SK-N-SH (cell line): ENCODE measurements around the gene GSE1. TPM values are rescaled to one million over a fixed set of nuclear protein-coding genes. Genes with fewer than 3 reads are reported as not detected.

Experiments
- CTCF ChIA-PET: fragments of 300-600, 350-600 bp; formaldehyde crosslinking; extraction: SDS; loops from one replicate; lab custom pipeline; 2021; lab: Yijun Ruan, JAX
- POLR2A ChIA-PET: fragments of 350-600 bp; sonication (Branson Sonifier 250); formaldehyde crosslinking; extraction: SDS; loops from one replicate; lab custom pipeline; 2020; ENCODE audit warnings: antibody characterized with exemption, inconsistent platforms; lab: Yijun Ruan, JAX
- DNase-seq: peaks from one replicate; pipeline ENCODE4 v3.0.0; 2012
- H2AFZ ChIP-seq: fragments of 200-600 bp; sonication (generic); 2 replicates; pipeline ENCODE4 v1.8.1; 2016; ENCODE audit warnings: antibody characterized with exemption, mild to moderate bottlenecking, low read depth
- H3F3A ChIP-seq: fragments of 200-600 bp; sonication (generic); replicated peaks from 2 replicates; pipeline ENCODE3; 2016; ENCODE audit warnings: antibody characterized with exemption, mild to moderate bottlenecking; ENCODE audit not compliant: insufficient read depth
- H3K27ac ChIP-seq, 2 experiments: fragments of 200-500 bp in 1 of 2; fragments of 200-600 bp in 1 of 2; sonication (Bioruptor generic) in 1 of 2; sonication (generic), shearing (Covaris generic) in 1 of 2; 2 replicates each; pipeline versions ENCODE4 v1.5.1 to v1.6.1; 2014 to 2016; ENCODE audit warnings: low read depth in 2 of 2, inconsistent platforms in 1 of 2, low read length in 1 of 2, mild to moderate bottlenecking in 1 of 2, mixed read lengths in 1 of 2
- H3K27me3 ChIP-seq: fragments of 200-600 bp; sonication (generic), shearing (Covaris generic); 2 replicates; pipeline ENCODE4 v1.6.1; 2016; ENCODE audit warnings: mixed run types; ENCODE audit not compliant: insufficient read depth
- H3K36me3 ChIP-seq, 2 experiments: fragments of 200-500 bp in 1 of 2; fragments of 200-600 bp in 1 of 2; sonication (Bioruptor generic) in 1 of 2; sonication (generic) in 1 of 2; replicated peaks in 1 of 2; 2 replicates each; pipeline versions ENCODE3 to v1.5.1; 2014 to 2016; ENCODE audit warnings: low read length in 1 of 2, mild to moderate bottlenecking in 1 of 2; ENCODE audit not compliant: insufficient read depth in 2 of 2, control insufficient read depth in 1 of 2
- H3K4me1 ChIP-seq, 2 experiments: fragments of 200-500 bp in 1 of 2; fragments of 200-600 bp in 1 of 2; sonication (Bioruptor generic) in 1 of 2; sonication (generic), shearing (Covaris generic) in 1 of 2; 2 replicates each; pipeline versions ENCODE4 v1.5.1 to v1.6.1; 2014 to 2016; ENCODE audit warnings: low read depth in 1 of 2, low read length in 1 of 2, mixed run types in 1 of 2; ENCODE audit not compliant: insufficient read depth in 2 of 2, control insufficient read depth in 1 of 2
- H3K4me2 ChIP-seq: fragments of 200-600 bp; sonication (generic), shearing (Covaris generic); 2 replicates; pipeline ENCODE4 v1.6.1; 2017; ENCODE audit warnings: mixed run types
- H3K4me3 ChIP-seq, 2 experiments: fragments of 200-500 bp in 1 of 2; fragments of 200-600 bp in 1 of 2; sonication (Bioruptor generic) in 1 of 2; sonication (generic), shearing (Covaris generic) in 1 of 2; 2 replicates each; pipeline versions ENCODE4 v1.5.1 to v1.8.1; 2014 to 2016; ENCODE audit warnings: low read depth in 2 of 2, inconsistent platforms in 1 of 2, low read length in 1 of 2, mild to moderate bottlenecking in 1 of 2, mixed read lengths in 1 of 2, moderate library complexity in 1 of 2
- H3K79me2 ChIP-seq: fragments of 200-600 bp; sonication (generic); 2 replicates; pipeline ENCODE4 v1.8.1; 2017; ENCODE audit warnings: mild to moderate bottlenecking; ENCODE audit not compliant: insufficient read depth
- H3K9ac ChIP-seq: fragments of 200-600 bp; sonication (generic); 2 replicates; pipeline ENCODE4 v1.6.1; 2017; ENCODE audit warnings: mixed run types
- H3K9me2 ChIP-seq: fragments of 200-600 bp; sonication (generic); 2 replicates; pipeline ENCODE4 v1.6.1; 2017; ENCODE audit warnings: mixed run types
- H3K9me3 ChIP-seq: fragments of 200-600 bp; sonication (generic); 2 replicates; pipeline ENCODE4 v1.6.1; 2017; ENCODE audit warnings: mixed run types, mild to moderate bottlenecking, moderate library complexity
- H4K20me1 ChIP-seq: fragments of 200-600 bp; sonication (generic); 2 replicates; pipeline ENCODE4 v1.6.1; 2017; ENCODE audit warnings: mild to moderate bottlenecking, mixed run types; ENCODE audit not compliant: insufficient read depth
- CTCF ChIP-seq: fragments of 200-600 bp; sonication (generic); IDR thresholded peaks from 2 replicates; pipeline ENCODE4 v1.6.1; 2017; ENCODE audit warnings: antibody characterized with exemption, mild to moderate bottlenecking, moderate library complexity
- EP300 ChIP-seq, 2 experiments: IDR thresholded peaks; 2 replicates each; pipeline versions ENCODE4 v1.4.0 to v1.6.1; 2012; ENCODE audit warnings: borderline replicate concordance in 1 of 2, low read depth in 1 of 2, low read length in 1 of 2
- EZH2phosphoT487 ChIP-seq: fragments of 200-600 bp; sonication (generic); IDR thresholded peaks from 2 replicates; pipeline ENCODE4 v1.6.1; 2017; ENCODE audit warnings: low read depth, mixed run types, mild to moderate bottlenecking, antibody characterized with exemption, moderate library complexity, borderline replicate concordance
- GATA2 ChIP-seq: sonication (generic); formaldehyde crosslinking; IDR thresholded peaks from 2 replicates; pipeline ENCODE4 v1.5.0; 2020; ENCODE audit warnings: mild to moderate bottlenecking, missing genetic modification reagents
- IRF3 ChIP-seq: fragments of 150-350 bp; IDR thresholded peaks from 2 replicates; pipeline ENCODE4 v1.6.1; 2016; ENCODE audit warnings: mild to moderate bottlenecking, low read depth, low read length
- JUND ChIP-seq: IDR thresholded peaks from 2 replicates; pipeline ENCODE4 v1.4.0; 2012
- NRF1 ChIP-seq: IDR thresholded peaks from 2 replicates; pipeline ENCODE4 v1.6.1; 2012; ENCODE audit warnings: low read depth, mild to moderate bottlenecking, low read length
- RAD21 ChIP-seq: IDR thresholded peaks from 2 replicates; pipeline ENCODE4 v1.6.1; 2012; ENCODE audit warnings: mild to moderate bottlenecking, low read length
- RCOR1 ChIP-seq: fragments of 150-350 bp; IDR thresholded peaks from 2 replicates; pipeline ENCODE4 v1.6.1; 2017; ENCODE audit warnings: antibody characterized with exemption, low read length
- RFX5 ChIP-seq: IDR thresholded peaks from 2 replicates; pipeline ENCODE4 v1.6.1; 2012; ENCODE audit warnings: mild to moderate bottlenecking, improper control_type of control experiment, low read length
- RXRA ChIP-seq: IDR thresholded peaks from 2 replicates; pipeline ENCODE4 v1.4.0; 2012; ENCODE audit warnings: low read depth, mild to moderate bottlenecking, borderline replicate concordance
- SIN3A ChIP-seq: IDR thresholded peaks from 2 replicates; pipeline ENCODE4 v1.6.1; 2012; ENCODE audit warnings: low read depth, mild to moderate bottlenecking, low read length, moderate library complexity, borderline replicate concordance
- SMC3 ChIP-seq: IDR thresholded peaks from 2 replicates; pipeline ENCODE4 v1.6.1; 2012; ENCODE audit warnings: low read depth, low read length, improper control_type of control experiment
- USF1 ChIP-seq: IDR thresholded peaks from 2 replicates; pipeline ENCODE4 v1.4.0; 2012; ENCODE audit warnings: low read depth, borderline replicate concordance
- ZBTB33 ChIP-seq: IDR thresholded peaks from 2 replicates; pipeline ENCODE4 v1.4.0; 2012; ENCODE audit warnings: low read depth, borderline replicate concordance
- WGBS: methylation state at CpG from one replicate; pipeline ENCODE4 v1.1.6; 2017; ENCODE audit warnings: low lambda C conversion rate; 5-methylcytosine and 5-hydroxymethylcytosine counted together
- polyA plus RNA-seq, 3 experiments: library from polyadenylated mRNA; depleted of rRNA; stranded (reverse); fragments of >200 nt; gene quantifications; 2 replicates each; pipeline ENCODE4 v1.2.3, GENCODE V29; 2012

Gene GSE1
- polyA plus RNA-seq, 1 of the 3 experiments (the other 2 are of a cell fraction), result 26.5 TPM

GRCh38 chr16:85620374-85620773 lies 7.3 kb downstream of the GSE1 start:
- no peak for TF ChIP-seq EP300 (IDR thresholded peaks at IDR 0.05; ENCODE audit: borderline replicate concordance in 1 of 2, low read depth in 1 of 2, low read length in 1 of 2)
- no peak for TF ChIP-seq SIN3A
- TF ChIP-seq JUND, result no peak
- no peak for TF ChIP-seq USF1
- TF ChIP-seq SMC3, result no peak
- no peak for TF ChIP-seq RFX5
- no peak for TF ChIP-seq NRF1
- no peak for TF ChIP-seq GATA2 (CRISPR knock-in tag)
- TF ChIP-seq IRF3, result no peak
- TF ChIP-seq CTCF, result no peak
- TF ChIP-seq RXRA, result no peak
- Histone ChIP-seq H2AFZ (no peak overlapping the region), H3K9me2 (no peaks in the 10 kb centered on the region), H3K79me2 (peaks cover 80% of the 10 kb centered on the region; the same call in 1 of the 2 replicates), H3K27ac (no peak overlapping the region; a peak in 1 of 4 replicates), H3K9me3 (no peaks in the 10 kb centered on the region), H3K36me3 (peaks cover 0 to 25% of the 10 kb centered on the region in 2 experiments), H3F3A (peaks cover 10% of the 10 kb centered on the region), H3K27me3 (no peaks in the 10 kb centered on the region), H3K4me1 (peaks cover 8 to 93% of the 10 kb centered on the region in 2 experiments), H3K9ac (no peak overlapping the region), H4K20me1 (peaks cover 99% of the 10 kb centered on the region), H3K4me2 (no peak overlapping the region), H3K4me3 (no peak overlapping the region)
- ChIA-PET POLR2A (no interaction called here), CTCF (interaction anchor here (1.1 kb wide), 1 partner anchor 9 kb away, joined by 3 read pairs; no protein-coding TSS in a partner anchor)
- DNase-seq, result no peak
- WGBS, result 95% methylated on average over 16 of the region's 16 CpGs

- no peak overlapping the region for H3K4me3 ChIP-seq
- no peaks in the 10 kb centered on the region for H3K9me3 ChIP-seq
- no peak overlapping the region for H2AFZ ChIP-seq
- no peaks in the 10 kb centered on the region for H3K9me2 ChIP-seq
- no peak overlapping the region for H3K9ac ChIP-seq
- no peaks in the 10 kb centered on the region for H3K27me3 ChIP-seq
- H3F3A ChIP-seq, result no peaks in the 10 kb centered on the region
- H3K79me2 ChIP-seq, result peaks cover 75% of the 10 kb centered on the region; the same call in 1 of the 2 replicates
- peaks cover 6 to 93% of the 10 kb centered on the region in 2 experiments; a peak in 3 of 4 replicates for H3K4me1 ChIP-seq
- DNase-seq, result no peak
- WGBS, result 94% methylated on average over 13 of the region's 13 CpGs
- no peak overlapping the region for H3K4me2 ChIP-seq
- ChIA-PET POLR2A (no interaction called here), CTCF (interaction anchor here (0.5 to 1.4 kb wide), 3 partner anchors 11 to 323 kb away, joined by 3 read pairs; no protein-coding TSS in a partner anchor)
- H4K20me1 ChIP-seq, result peaks cover 99% of the 10 kb centered on the region
- H3K36me3 ChIP-seq, result peaks cover 0 to 27% of the 10 kb centered on the region in 2 experiments
- H3K27ac ChIP-seq, result 0 out of 4 replicates have a peak overlapping the region, but pooled peaks of 1 of the 2 experiments have one; percentile 5
- no peak for TF ChIP-seq RXRA
- no peak for TF ChIP-seq ZBTB33
- TF ChIP-seq SMC3, result no peak
- no peak for TF ChIP-seq RAD21
- TF ChIP-seq IRF3, result no peak
- no peak for TF ChIP-seq EZH2phosphoT487
- TF ChIP-seq NRF1, result no peak
- no peak for TF ChIP-seq GATA2 (CRISPR knock-in tag)
- TF ChIP-seq RCOR1, result no peak
Observed at GRCh38 chr16:85621698-85622428, 8.7 kb downstream of the GSE1 start.
